PC-9 (cell line): ENCODE measurements around the gene HOXA11.

Experiments
- EZH2 ChIP-seq: fragments of 200-600 bp; sonication (generic); IDR thresholded peaks from 2 replicates; pipeline ENCODE4 v1.8.0; 2017; ENCODE audit warnings: antibody characterized with exemption, low read depth
- TF ChIP-seq, protein P1 (sequence below): fragments of 200-600 bp; sonication (generic); conservative IDR thresholded peaks from 2 replicates; pipeline ENCODE4 v1.6.1; 2017; ENCODE audit warnings: mixed run types, antibody characterized with exemption, mild to moderate bottlenecking, moderate library complexity

DNA sequence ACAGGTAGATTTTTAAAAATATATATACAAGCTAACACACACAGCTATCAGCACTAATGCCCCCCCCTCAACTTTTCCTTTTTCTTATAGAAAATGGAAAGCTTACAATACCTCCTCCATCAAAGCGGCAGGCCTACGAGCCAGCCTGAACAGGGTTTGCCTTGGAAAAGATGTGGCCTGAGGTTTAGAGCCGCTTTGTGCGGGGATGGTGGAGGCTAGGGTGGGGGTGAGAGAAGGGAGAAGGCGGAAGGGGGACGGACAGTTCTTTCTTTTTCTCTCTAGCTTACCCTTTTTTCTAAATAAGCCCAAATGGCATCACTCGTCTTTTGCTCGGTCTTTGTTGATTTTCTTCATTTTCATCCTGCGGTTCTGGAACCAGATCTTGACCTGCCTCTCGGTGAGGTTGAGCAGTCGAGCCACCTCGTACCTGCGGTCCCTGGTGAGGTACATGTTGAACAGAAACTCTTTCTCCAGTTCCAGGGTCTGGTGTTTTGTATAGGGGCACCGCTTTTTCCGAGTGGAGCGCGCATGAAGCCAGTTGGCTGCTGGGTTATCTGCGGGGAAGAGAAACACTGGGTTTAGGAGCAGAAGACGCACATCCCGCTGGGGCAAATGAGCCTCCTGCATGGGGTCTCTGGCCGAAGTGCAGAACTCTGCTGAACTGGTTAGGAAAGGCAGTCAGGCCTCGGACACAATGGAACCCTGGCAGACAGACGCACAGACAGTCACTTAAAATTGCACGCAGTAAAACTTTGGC lies 21.6 kb downstream of the HOXA11 start:
- TF ChIP-seq, protein P1, sequence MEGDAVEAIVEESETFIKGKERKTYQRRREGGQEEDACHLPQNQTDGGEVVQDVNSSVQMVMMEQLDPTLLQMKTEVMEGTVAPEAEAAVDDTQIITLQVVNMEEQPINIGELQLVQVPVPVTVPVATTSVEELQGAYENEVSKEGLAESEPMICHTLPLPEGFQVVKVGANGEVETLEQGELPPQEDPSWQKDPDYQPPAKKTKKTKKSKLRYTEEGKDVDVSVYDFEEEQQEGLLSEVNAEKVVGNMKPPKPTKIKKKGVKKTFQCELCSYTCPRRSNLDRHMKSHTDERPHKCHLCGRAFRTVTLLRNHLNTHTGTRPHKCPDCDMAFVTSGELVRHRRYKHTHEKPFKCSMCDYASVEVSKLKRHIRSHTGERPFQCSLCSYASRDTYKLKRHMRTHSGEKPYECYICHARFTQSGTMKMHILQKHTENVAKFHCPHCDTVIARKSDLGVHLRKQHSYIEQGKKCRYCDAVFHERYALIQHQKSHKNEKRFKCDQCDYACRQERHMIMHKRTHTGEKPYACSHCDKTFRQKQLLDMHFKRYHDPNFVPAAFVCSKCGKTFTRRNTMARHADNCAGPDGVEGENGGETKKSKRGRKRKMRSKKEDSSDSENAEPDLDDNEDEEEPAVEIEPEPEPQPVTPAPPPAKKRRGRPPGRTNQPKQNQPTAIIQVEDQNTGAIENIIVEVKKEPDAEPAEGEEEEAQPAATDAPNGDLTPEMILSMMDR = no peak
- TF ChIP-seq EZH2 = no peak
